KMS-11 (cell line): ENCODE measurements around the gene HEXIM2.
A peak's percentile ranks its signal among the peaks of the same experiment; 100 is the strongest.

Source experiments
- H2AFZ ChIP-seq: fragments of 200-600 bp; sonication (generic); 2 replicates; pipeline ENCODE4 v1.6.1; 2016; ENCODE audit warnings: antibody characterized with exemption, mixed run types, low read depth
- H3K27ac ChIP-seq: fragments of 200-600 bp; sonication (generic); 2 replicates; pipeline ENCODE4 v1.6.1; 2016; ENCODE audit warnings: mild to moderate bottlenecking, mixed run types
- H3K27me3 ChIP-seq: fragments of 200-600 bp; sonication (generic); 2 replicates; pipeline ENCODE4 v1.6.1; 2017; ENCODE audit warnings: mild to moderate bottlenecking, low read depth, mixed run types, moderate library complexity; ENCODE audit not compliant: insufficient read depth
- H3K36me3 ChIP-seq: fragments of 200-600 bp; sonication (generic); 2 replicates; pipeline ENCODE4 v1.6.1; 2017; ENCODE audit warnings: mild to moderate bottlenecking, mixed run types; ENCODE audit not compliant: insufficient read depth
- H3K4me1 ChIP-seq: fragments of 200-600 bp; sonication (generic); 2 replicates; pipeline ENCODE4 v1.6.1; 2016; ENCODE audit warnings: mild to moderate bottlenecking, low read depth, mixed run types; ENCODE audit not compliant: poor library complexity, severe bottlenecking
- H3K4me2 ChIP-seq: fragments of 200-600 bp; sonication (generic); 2 replicates; pipeline ENCODE4 v1.7.0; 2016; ENCODE audit warnings: mild to moderate bottlenecking, mixed run types
- H3K4me3 ChIP-seq: fragments of 200-600 bp; sonication (generic); IDR thresholded peaks from 2 replicates; pipeline ENCODE4 v1.6.1; 2017; ENCODE audit warnings: low read depth, low read length, mixed read lengths; ENCODE audit not compliant: insufficient read depth
- H3K79me2 ChIP-seq: fragments of 200-600 bp; sonication (generic); 2 replicates; pipeline ENCODE4 v1.6.1; 2016; ENCODE audit warnings: low read depth, mixed run types; ENCODE audit not compliant: insufficient read depth
- H3K9ac ChIP-seq: fragments of 200-600 bp; sonication (generic); 2 replicates; pipeline ENCODE4 v1.6.1; 2016; ENCODE audit warnings: mild to moderate bottlenecking, mixed run types
- H4K20me1 ChIP-seq: fragments of 200-600 bp; sonication (generic); 2 replicates; pipeline ENCODE4 v1.6.1; 2016; ENCODE audit warnings: mild to moderate bottlenecking, mixed run types; ENCODE audit not compliant: insufficient read depth
- TF ChIP-seq, protein P1 (sequence below): fragments of 200-600 bp; sonication (generic); conservative IDR thresholded peaks from 2 replicates; pipeline ENCODE4 v1.6.1; 2017; ENCODE audit warnings: low read depth, mild to moderate bottlenecking, antibody characterized with exemption, low read length, moderate library complexity, mixed read lengths

Gene HEXIM2

DNA sequence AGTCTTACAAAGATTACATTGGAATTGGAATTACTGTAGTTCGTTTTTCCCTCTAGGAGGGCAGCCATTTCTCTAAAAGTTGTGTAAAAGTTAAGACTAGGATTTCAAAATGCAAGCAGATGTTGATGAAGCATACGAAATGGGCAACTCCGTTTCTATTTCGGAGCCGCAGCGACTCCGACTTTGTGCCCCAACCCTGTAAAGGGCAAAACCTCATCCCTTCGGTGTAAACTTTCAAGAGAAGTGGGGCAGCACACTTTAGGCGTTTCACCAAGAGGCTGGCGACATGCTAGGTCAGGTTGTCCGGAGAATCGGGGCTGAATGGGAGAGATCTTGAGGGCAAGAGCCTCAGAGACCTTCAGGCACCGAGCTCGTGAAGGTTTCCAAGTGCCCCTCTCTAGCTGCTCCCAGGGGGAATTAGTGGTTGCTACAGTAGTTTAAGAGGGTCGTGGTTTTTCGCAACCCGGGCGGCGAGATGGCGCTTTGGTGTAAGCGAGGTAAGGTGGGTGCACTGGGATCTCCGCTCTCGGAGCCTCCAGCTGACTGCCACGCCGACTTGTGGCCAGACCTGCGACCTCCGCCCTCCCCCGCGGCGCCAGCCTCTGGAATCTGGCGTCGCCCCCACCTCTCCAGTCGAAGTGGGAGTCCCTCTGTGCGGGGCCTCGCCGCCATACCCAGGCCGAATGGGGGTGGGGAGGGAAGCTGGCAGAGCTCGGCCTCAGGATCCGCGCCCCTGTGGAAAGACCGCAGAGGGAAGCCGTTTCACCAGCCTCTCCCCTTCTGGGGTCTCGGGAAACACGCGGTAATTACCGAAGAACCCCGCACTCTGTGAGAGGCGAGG lies 1.0 kb upstream of the HEXIM2 start:
- Histone ChIP-seq H3K36me3 (no peaks in the 10 kb centered on the region), H3K27me3 (no peaks in the 10 kb centered on the region), H3K79me2 (peaks cover 29% of the 10 kb centered on the region), H3K27ac (peak overlapping the region; percentile 93), H4K20me1 (no peaks in the 10 kb centered on the region), H3K4me1 (peaks cover 40% of the 10 kb centered on the region), H3K4me3 (peak overlapping the region; percentile 67), H3K4me2 (peak overlapping the region; percentile 95), H3K9ac (peak overlapping the region; percentile 99), H2AFZ (peak overlapping the region; percentile 44; the same call in 1 of the 2 replicates)
- TF ChIP-seq, protein P1, sequence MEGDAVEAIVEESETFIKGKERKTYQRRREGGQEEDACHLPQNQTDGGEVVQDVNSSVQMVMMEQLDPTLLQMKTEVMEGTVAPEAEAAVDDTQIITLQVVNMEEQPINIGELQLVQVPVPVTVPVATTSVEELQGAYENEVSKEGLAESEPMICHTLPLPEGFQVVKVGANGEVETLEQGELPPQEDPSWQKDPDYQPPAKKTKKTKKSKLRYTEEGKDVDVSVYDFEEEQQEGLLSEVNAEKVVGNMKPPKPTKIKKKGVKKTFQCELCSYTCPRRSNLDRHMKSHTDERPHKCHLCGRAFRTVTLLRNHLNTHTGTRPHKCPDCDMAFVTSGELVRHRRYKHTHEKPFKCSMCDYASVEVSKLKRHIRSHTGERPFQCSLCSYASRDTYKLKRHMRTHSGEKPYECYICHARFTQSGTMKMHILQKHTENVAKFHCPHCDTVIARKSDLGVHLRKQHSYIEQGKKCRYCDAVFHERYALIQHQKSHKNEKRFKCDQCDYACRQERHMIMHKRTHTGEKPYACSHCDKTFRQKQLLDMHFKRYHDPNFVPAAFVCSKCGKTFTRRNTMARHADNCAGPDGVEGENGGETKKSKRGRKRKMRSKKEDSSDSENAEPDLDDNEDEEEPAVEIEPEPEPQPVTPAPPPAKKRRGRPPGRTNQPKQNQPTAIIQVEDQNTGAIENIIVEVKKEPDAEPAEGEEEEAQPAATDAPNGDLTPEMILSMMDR: no peak

DNA sequence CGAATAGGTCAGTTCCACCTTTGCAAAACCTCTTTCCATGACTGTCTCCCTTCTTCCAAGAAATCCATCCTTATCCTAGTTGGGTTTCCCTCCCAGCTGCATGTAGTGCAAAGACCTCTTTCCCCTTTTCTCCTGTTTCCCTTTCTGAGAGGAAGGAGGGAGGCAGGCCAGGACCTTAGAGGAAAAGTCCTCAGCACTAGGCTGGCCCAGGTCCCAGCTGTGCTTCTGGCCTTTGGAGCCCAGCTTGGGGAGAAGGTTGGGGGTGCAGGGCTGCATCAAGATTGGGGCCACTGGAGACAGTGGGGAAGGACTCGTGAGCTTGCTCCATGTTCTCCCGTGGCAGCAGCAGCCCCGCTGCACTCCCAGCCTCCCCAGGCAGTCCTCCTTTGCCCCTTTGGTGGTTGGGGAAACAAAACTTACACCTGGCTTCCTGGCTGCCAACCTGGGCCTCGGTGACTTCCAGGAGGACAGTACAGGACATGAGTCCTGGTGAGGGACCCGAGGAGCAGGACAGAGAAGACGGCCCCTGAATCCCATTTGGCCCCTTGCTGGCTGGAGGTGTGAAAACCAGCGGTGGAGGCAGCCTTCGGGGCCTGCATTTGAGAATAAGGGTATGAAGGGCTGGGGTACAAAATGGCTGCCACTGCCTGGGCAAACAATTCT lies 481 bp downstream of the HEXIM2 start:
- Histone ChIP-seq H3K4me3 (no peak overlapping the region), H3K4me2 (peak overlapping the region; percentile 88), H3K36me3 (no peaks in the 10 kb centered on the region), H3K79me2 (peaks cover 29% of the 10 kb centered on the region), H3K9ac (no peak overlapping the region; the same call in 1 of the 2 replicates), H3K4me1 (peaks cover 41% of the 10 kb centered on the region), H4K20me1 (no peaks in the 10 kb centered on the region), H3K27ac (peak overlapping the region; percentile 29; the same call in 1 of the 2 replicates), H3K27me3 (no peaks in the 10 kb centered on the region), H2AFZ (peak overlapping the region; percentile 7; the same call in 1 of the 2 replicates)
- TF ChIP-seq, protein P1: no peak

DNA sequence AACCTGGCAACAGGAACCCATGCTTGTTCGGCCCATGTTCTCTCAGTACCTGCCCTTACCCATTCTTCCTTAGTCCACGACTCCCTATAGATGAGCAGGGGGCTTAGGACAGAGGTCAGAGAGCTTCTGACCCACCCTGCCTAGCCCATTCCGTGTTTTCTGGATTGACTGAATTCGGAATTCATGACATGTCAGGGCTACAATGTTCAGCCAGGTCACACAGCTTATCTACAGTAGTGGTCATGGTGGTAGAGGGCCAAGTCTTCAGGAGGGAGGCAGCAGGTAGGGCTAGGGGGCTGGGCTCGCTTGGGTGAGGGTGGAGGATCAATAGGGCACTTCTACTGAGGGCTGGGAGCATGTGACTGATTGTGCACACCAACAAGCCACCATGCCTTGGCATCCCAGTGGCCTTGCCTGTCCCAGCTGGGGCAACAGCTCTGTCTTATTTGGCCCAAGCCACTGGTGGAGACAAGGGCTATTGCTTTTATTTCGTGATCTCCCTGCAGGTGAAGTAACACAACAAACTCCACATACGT lies 3.1 kb downstream of the HEXIM2 start:
- no peaks in the 10 kb centered on the region for H3K27me3 ChIP-seq
- H3K4me2 ChIP-seq: peak overlapping the region; percentile 4; the same call in 1 of the 2 replicates
- no peak overlapping the region for H3K27ac ChIP-seq
- H3K9ac ChIP-seq: no peak overlapping the region
- no peaks in the 10 kb centered on the region for H4K20me1 ChIP-seq
- H3K4me3 ChIP-seq: no peak overlapping the region
- H3K79me2 ChIP-seq: peaks cover 14% of the 10 kb centered on the region
- no peaks in the 10 kb centered on the region for H3K36me3 ChIP-seq
- no peak overlapping the region for H2AFZ ChIP-seq
- H3K4me1 ChIP-seq: peaks cover 27% of the 10 kb centered on the region
- TF ChIP-seq, protein P1: no peak

DNA sequence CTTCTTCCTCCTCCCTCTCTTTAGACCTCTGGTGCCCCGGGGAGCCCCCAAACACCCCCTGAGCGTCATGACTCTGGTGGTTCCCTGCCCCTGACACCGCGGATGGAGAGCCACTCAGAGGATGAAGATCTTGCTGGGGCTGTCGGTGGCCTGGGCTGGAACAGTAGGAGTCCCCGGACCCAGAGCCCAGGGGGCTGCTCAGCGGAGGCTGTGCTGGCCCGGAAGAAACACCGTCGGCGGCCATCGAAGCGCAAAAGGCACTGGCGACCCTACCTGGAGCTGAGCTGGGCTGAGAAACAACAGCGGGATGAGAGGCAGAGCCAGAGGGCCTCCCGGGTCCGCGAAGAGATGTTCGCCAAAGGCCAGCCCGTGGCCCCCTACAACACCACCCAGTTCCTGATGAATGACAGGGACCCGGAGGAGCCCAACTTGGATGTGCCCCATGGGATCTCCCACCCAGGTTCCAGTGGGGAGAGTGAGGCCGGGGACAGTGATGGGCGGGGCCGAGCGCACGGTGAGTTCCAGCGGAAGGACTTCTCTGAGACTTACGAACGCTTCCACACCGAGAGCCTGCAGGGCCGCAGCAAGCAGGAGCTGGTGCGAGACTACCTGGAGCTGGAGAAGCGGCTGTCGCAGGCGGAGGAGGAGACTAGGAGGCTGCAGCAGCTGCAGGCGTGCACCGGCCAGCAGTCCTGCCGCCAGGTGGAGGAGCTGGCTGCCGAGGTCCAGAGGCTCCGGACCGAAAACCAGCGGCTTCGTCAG lies 7.5 kb downstream of the HEXIM2 start:
- no peak overlapping the region for H3K27ac ChIP-seq
- no peak overlapping the region for H3K9ac ChIP-seq
- H2AFZ ChIP-seq: no peak overlapping the region
- H3K36me3 ChIP-seq: no peaks in the 10 kb centered on the region
- TF ChIP-seq, protein P1: no peak
- H3K4me1 ChIP-seq: peaks cover 37% of the 10 kb centered on the region
- no peaks in the 10 kb centered on the region for H3K79me2 ChIP-seq
- no peak overlapping the region for H3K4me3 ChIP-seq
- no peaks in the 10 kb centered on the region for H3K27me3 ChIP-seq
- no peak overlapping the region for H3K4me2 ChIP-seq
- no peaks in the 10 kb centered on the region for H4K20me1 ChIP-seq
